Fibroblast of lung (primary cell): Measurements from ENCODE around the gene TBC1D9. TPM values are rescaled to one million over a fixed set of nuclear protein-coding genes. Genes with fewer than 3 reads are reported as not detected.
A peak's percentile ranks its signal among the peaks of the same experiment; 100 is the strongest.

Experiments
- DNase-seq, 2 donors: peaks; one replicate each; pipeline versions ENCODE4 v3.0.0 to v3.0.0-alpha.2; 2010; ENCODE audit warnings: low read depth in 2 of 2
- H2AFZ ChIP-seq: 2 replicates; pipeline ENCODE4 v1.5.1; 2012; ENCODE audit warnings: low read length, control low read depth, inconsistent platforms
- H3K27ac ChIP-seq: 2 replicates; pipeline ENCODE4 v1.5.1; 2011; ENCODE audit warnings: low read length, control low read depth; ENCODE audit not compliant: insufficient read depth
- H3K27me3 ChIP-seq: 2 replicates; pipeline ENCODE4 v1.5.1; 2011; ENCODE audit warnings: mild to moderate bottlenecking, low read length; ENCODE audit not compliant: control insufficient read depth, insufficient read depth
- H3K36me3 ChIP-seq: 2 replicates; pipeline ENCODE4 v1.5.1; 2011; ENCODE audit warnings: low read length; ENCODE audit not compliant: control insufficient read depth, insufficient read depth
- H3K4me1 ChIP-seq: 2 replicates; pipeline ENCODE4 v1.5.1; 2011; ENCODE audit warnings: low read length; ENCODE audit not compliant: control insufficient read depth, insufficient read depth; ENCODE audit errors: extremely low read depth
- H3K4me2 ChIP-seq: 2 replicates; pipeline ENCODE4 v1.5.1; 2011; ENCODE audit warnings: low read length, control low read depth; ENCODE audit not compliant: insufficient read depth; ENCODE audit errors: extremely low read depth
- H3K4me3 ChIP-seq, 4 experiments: fragments of 200-600 bp in 1 of 4; sonication (generic) in 1 of 4; replicated peaks in 1 of 4; 2 replicates each; pipeline ENCODE4 v1.5.1; 2011 to 2016; ENCODE audit warnings: low read length in 4 of 4, low read depth in 3 of 4, mild to moderate bottlenecking in 3 of 4, control low read depth in 2 of 4, inconsistent platforms in 1 of 4, mixed read lengths in 1 of 4; ENCODE audit not compliant: insufficient read depth in 1 of 4; ENCODE audit errors: control extremely low read depth in 1 of 4
- H3K79me2 ChIP-seq: 2 replicates; pipeline ENCODE4 v1.5.1; 2012; ENCODE audit warnings: mild to moderate bottlenecking, low read length, inconsistent platforms; ENCODE audit not compliant: control insufficient read depth, insufficient read depth
- H3K9ac ChIP-seq: 2 replicates; pipeline ENCODE4 v1.5.1; 2011; ENCODE audit warnings: mild to moderate bottlenecking, low read length, control low read depth; ENCODE audit not compliant: insufficient read depth
- H3K9me3 ChIP-seq: 2 replicates; pipeline ENCODE4 v1.5.1; 2012; ENCODE audit warnings: low read depth, low read length; ENCODE audit not compliant: control insufficient read depth, insufficient read depth
- H4K20me1 ChIP-seq: 2 replicates; pipeline ENCODE4 v1.5.1; 2011; ENCODE audit warnings: low read length; ENCODE audit not compliant: control insufficient read depth, insufficient read depth; ENCODE audit errors: extremely low read depth
- CTCF ChIP-seq, 2 donors: IDR thresholded peaks in 1 of 2; conservative IDR thresholded peaks in 1 of 2; 1 replicate in 1 of 2; 2 replicates in 1 of 2; pipeline ENCODE4 v1.5.1; 2011 to 2012; ENCODE audit warnings: low read length in 2 of 2, control low read depth in 1 of 2, inconsistent platforms in 1 of 2, low read depth in 1 of 2, mild to moderate bottlenecking in 1 of 2
- EZH2 ChIP-seq: IDR thresholded peaks from 2 replicates; pipeline ENCODE4 v1.5.1; 2012; ENCODE audit warnings: low read length, control low read depth, mild to moderate bottlenecking; ENCODE audit errors: missing control alignments
- polyA plus RNA-seq, 2 donors: library from polyadenylated mRNA; depleted of rRNA in 1 of 2; stranded (reverse) in 1 of 2; unstranded in 1 of 2; fragments of >200 nt; gene quantifications; 2 replicates each; pipeline ENCODE4 v1.2.1, GENCODE V29; 2011 to 2012; ENCODE audit warnings: missing spikeins in 1 of 2
- total RNA-seq: library from RNA; depleted of rRNA; stranded (reverse); fragments of >200 nt; gene quantifications from 2 replicates; pipeline ENCODE4 v1.2.1, GENCODE V29; 2014

Gene TBC1D9
- total and polyA plus RNA-seq, 2 donors (not counting 1 experiment from before 2014, with no cell fraction given): 18.6 to 36.3 TPM

GRCh38 chr4:140689623-140690022, 66.6 kb downstream of the TBC1D9 start:
- no peaks in the 10 kb centered on the region for H3K9me3 ChIP-seq
- no peak overlapping the region for H2AFZ ChIP-seq
- H3K4me1 ChIP-seq: peaks cover 5% of the 10 kb centered on the region
- no peak overlapping the region for H3K4me3 ChIP-seq
- no peak for TF ChIP-seq CTCF (conservative IDR thresholded peaks at IDR 0.05 in 1 of 2, IDR thresholded peaks at IDR 0.05 in 1 of 2; ENCODE audit: low read depth in 1 of 2, low read length in 2 of 2)
- TF ChIP-seq EZH2: no peak
- H3K27ac ChIP-seq: no peak overlapping the region
- DNase-seq: no peak
- no peaks in the 10 kb centered on the region for H3K27me3 ChIP-seq
- H3K4me2 ChIP-seq: no peak overlapping the region
- H3K36me3 ChIP-seq: no peaks in the 10 kb centered on the region
- no peaks in the 10 kb centered on the region for H3K79me2 ChIP-seq
- no peaks in the 10 kb centered on the region for H4K20me1 ChIP-seq
- no peak overlapping the region for H3K9ac ChIP-seq

GRCh38 chr4:140688711-140689598, 67.2 kb downstream of the TBC1D9 start:
- TF ChIP-seq CTCF (conservative IDR thresholded peaks at IDR 0.05 in 1 of 2, IDR thresholded peaks at IDR 0.05 in 1 of 2; ENCODE audit: low read depth in 1 of 2, low read length in 2 of 2) (no peak), EZH2 (no peak)
- Histone ChIP-seq H4K20me1 (no peaks in the 10 kb centered on the region), H3K27ac (no peak overlapping the region), H3K36me3 (no peaks in the 10 kb centered on the region), H3K9ac (no peak overlapping the region), H3K4me3 (no peak overlapping the region), H3K9me3 (no peaks in the 10 kb centered on the region), H3K27me3 (no peaks in the 10 kb centered on the region), H3K4me1 (peaks cover 5% of the 10 kb centered on the region), H3K4me2 (no peak overlapping the region), H2AFZ (no peak overlapping the region), H3K79me2 (no peaks in the 10 kb centered on the region)
- peak; percentile 15 to 27 for DNase-seq

GRCh38 chr4:140686796-140687195, 69.4 kb downstream of the TBC1D9 start:
- no peak for DNase-seq
- H3K4me2 ChIP-seq: no peak overlapping the region

More at GRCh38 chr4:140686796-140687195, 69.4 kb downstream of the TBC1D9 start:
- Histone ChIP-seq H3K27me3 (no peaks in the 10 kb centered on the region), H3K4me1 (peaks cover 5% of the 10 kb centered on the region), H2AFZ (no peak overlapping the region), H4K20me1 (no peaks in the 10 kb centered on the region), H3K9me3 (no peaks in the 10 kb centered on the region), H3K79me2 (no peaks in the 10 kb centered on the region), H3K4me3 (no peak overlapping the region), H3K9ac (no peak overlapping the region), H3K36me3 (no peaks in the 10 kb centered on the region), H3K27ac (no peak overlapping the region)
- TF ChIP-seq CTCF (conservative IDR thresholded peaks at IDR 0.05 in 1 of 2, IDR thresholded peaks at IDR 0.05 in 1 of 2; ENCODE audit: low read depth in 1 of 2, low read length in 2 of 2): no peak
- TF ChIP-seq EZH2: no peak
